C4-2B (cell line): Measurements from ENCODE around the gene CCNJL.

Source experiments
- H3K27ac ChIP-seq: fragments of 450-650 bp; 2 replicates; pipeline ENCODE4 v1.5.1; 2017
- CTCF ChIP-seq: fragments of 450-650 bp; conservative IDR thresholded peaks from 2 replicates; pipeline ENCODE4 v1.5.1; 2017; ENCODE audit warnings: mild to moderate bottlenecking
- ZFX ChIP-seq: fragments of 450-650 bp; IDR thresholded peaks from 2 replicates; pipeline ENCODE4 v1.6.1; 2017

The CCNJL gene

DNA sequence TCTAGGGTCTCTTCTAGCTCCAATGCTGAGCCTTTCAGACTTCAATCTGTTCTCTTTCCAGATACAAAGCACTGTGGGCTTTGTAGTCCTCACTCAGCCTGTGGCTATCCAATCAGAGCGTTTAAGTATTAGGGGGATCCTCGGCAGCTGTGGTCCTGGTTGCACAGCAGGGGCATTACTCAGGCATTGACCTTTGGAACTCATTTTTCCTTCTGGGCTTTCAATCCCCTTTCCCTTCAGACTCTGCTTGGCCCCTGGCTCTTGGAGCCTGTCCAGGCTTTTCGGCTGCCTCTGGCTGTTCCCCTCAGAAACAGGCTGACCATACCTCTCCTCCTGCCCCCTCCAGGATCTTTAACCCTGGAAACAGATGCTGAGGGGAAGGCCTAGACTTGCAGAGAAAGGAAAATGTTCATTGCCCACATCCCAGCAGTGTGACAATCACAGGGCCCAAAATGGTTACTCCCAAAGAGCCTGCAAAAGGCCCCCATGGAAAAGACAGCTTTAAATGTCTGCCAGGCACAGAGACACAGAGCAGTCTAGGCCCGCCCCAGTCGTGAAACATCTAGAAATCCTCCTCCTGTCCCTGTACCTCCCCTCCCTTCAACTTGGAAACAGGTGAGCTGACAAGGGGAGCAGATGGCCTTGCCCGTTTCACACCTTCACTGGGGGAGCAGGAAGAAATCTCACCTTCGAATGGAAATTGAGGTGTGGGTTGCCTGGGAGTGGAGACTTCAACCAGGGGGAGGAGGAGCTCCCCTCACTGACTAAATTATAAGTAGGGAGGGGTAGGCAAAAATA, 44.4 kb upstream of the CCNJL start:
- no peak overlapping the region for H3K27ac ChIP-seq
- TF ChIP-seq CTCF (no peak), ZFX (no peak)

DNA sequence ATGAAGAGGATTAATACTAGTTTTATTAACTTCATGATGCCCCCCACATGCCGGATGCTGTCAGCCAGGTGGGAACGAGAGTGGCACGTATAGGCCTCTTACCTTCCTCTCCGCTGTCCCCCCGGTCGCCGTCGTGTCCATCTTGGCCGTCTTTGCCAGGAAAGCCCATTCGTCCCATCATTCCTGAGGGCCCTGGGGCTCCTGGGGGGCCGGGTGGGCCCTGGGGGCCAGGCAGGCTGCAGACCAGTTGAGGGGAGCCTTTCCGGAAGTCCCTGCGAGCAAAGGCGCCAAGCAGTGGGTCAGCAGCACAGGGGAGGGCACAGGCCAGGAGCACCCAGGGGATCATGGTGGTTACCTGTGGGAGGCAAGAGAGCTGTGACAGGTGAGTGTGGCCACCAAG, 42.3 kb upstream of the CCNJL start:
- no peak overlapping the region for H3K27ac ChIP-seq
- TF ChIP-seq ZFX, result no peak
- TF ChIP-seq CTCF, result no peak

- TF ChIP-seq ZFX, result no peak
- no peak for TF ChIP-seq CTCF
- no peak overlapping the region for H3K27ac ChIP-seq
Measured at GRCh38 chr5:160353379-160353778, 41.0 kb upstream of the CCNJL start.

- no peak overlapping the region for H3K27ac ChIP-seq
- TF ChIP-seq ZFX, result no peak
- TF ChIP-seq CTCF, result no peak
Measured at GRCh38 chr5:160352308-160352707, 39.9 kb upstream of the CCNJL start.

DNA sequence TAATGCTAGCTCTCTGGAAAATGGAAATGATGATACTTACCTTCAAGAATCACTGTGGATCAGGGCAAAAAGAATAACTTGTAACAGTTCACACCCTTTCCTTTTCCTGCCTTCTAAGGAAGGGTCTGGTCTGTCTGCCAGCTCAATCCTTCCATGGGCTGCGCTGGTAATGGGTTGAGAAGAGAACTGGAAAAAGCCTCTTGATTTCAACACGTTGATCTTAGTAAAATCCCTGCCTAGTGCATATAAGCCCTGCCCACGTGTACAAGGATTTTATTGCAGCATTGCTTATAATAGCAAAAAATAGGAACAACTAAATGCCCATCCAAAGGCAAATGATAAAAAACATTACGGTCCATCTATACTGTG, 37.6 kb upstream of the CCNJL start:
- no peak overlapping the region for H3K27ac ChIP-seq
- TF ChIP-seq CTCF, result no peak
- TF ChIP-seq ZFX, result no peak

DNA sequence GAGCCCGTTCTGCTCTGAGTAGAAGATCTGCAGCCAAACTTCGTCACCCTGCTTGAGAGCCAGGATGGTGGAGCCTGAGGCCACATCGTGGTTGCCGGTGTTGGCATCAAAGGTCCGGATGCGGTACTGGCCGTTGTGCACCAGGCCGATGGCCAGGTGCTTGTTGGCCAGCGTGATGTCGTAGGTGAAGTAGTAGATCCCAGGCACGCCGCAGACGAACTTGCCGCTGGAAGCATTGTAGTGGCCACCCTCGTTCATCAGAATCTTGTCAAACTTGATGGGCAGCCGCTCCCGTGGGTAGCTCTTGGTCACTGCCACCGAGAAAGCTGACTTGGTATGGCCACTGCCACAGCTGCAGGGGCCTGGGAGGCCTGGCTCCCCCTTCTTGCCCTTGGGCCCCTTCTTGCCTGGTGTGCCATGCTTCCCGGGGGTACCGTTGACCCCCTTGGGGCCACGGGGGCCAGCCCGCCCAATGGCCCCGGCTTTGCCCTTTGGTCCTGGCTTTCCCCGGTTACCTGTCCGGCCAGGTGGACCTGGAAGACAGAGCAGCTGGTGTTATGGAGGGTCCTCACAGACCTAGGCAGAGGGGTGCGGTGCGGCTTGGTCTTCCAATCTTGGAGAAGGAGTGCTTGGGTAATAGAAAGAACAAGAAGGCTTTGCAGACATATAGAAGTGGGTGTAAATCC, 37.0 kb upstream of the CCNJL start:
- no peak overlapping the region for H3K27ac ChIP-seq
- TF ChIP-seq CTCF, result no peak
- no peak for TF ChIP-seq ZFX

- TF ChIP-seq ZFX, result no peak
- TF ChIP-seq CTCF, result no peak
- no peak overlapping the region for H3K27ac ChIP-seq
Measured at GRCh38 chr5:160348080-160348479, 35.7 kb upstream of the CCNJL start.
